HepG2 (cell line): ENCODE results near the gene JMJD6. TPM values are rescaled to one million over a fixed set of nuclear protein-coding genes. Genes with fewer than 3 reads are reported as not detected.

Source experiments
- ATAC-seq: fragments of 200-7000 bp; cut with Tn5 transposase; 3 replicates; pipeline ENCODE4 v1.9.1; 2020; ENCODE audit warnings: mild to moderate bottlenecking, moderate library complexity
- Bru-seq: library from RNA; stranded (reverse); fragments of 400-500 nt; gene quantifications from one replicate; lab custom pipeline; 2021; lab: Mats Ljungman, UMichigan
- BruChase-seq, 2 experiments: library from RNA; stranded (reverse); fragments of 400-500 nt; gene quantifications; one replicate each; lab custom pipeline; 2021; lab: Mats Ljungman, UMichigan
- BruUV-seq: library from RNA; stranded (reverse); fragments of 400-500 nt; replicated peaks from 2 replicates; lab custom pipeline; 2021; lab: Mats Ljungman, UMichigan
- CTCF ChIA-PET: fragments of 300-600 bp; formaldehyde crosslinking; extraction: SDS; loops from one replicate; lab custom pipeline; 2021; ENCODE audit warnings: low total read pairs, inconsistent platforms, low intra/inter-chr PET ratio; lab: Yijun Ruan, JAX
- POLR2A ChIA-PET: fragments of 350-600 bp; sonication (Branson Sonifier 250); formaldehyde crosslinking; loops from one replicate; lab custom pipeline; 2020; ENCODE audit warnings: antibody characterized with exemption, inconsistent platforms; lab: Yijun Ruan, JAX
- DNase-seq: peaks from one replicate; pipeline ENCODE4 v3.0.0-alpha.2; 2015; ENCODE audit warnings: low spot score
- FAIRE-seq: peaks from 3 replicates; lab custom pipeline; 2011; peaks lifted over from hg19 to GRCh38; lab: Jason Lieb, UNC
- H2AFZ ChIP-seq: one replicate; pipeline ENCODE4 v1.6.1; 2011; ENCODE audit warnings: low read length, inconsistent platforms
- H3K27ac ChIP-seq: fragments of 300-600 bp; 3 replicates; pipeline ENCODE4 v1.8.0; 2011; ENCODE audit warnings: mixed run types, mild to moderate bottlenecking, mixed read lengths, low read length, inconsistent platforms; ENCODE audit not compliant: insufficient read depth; ENCODE audit errors: extremely low read length
- H3K27me3 ChIP-seq, 2 experiments: fragments of 200-600 bp in 1 of 2; 2 replicates in 1 of 2; 3 replicates in 1 of 2; pipeline versions ENCODE4 v1.6.0 to v1.8.0; 2011; ENCODE audit warnings: low read length in 2 of 2, mild to moderate bottlenecking in 2 of 2, moderate library complexity in 2 of 2, inconsistent platforms in 1 of 2; ENCODE audit not compliant: insufficient read depth in 2 of 2, control insufficient read depth in 1 of 2
- H3K36me3 ChIP-seq, 2 experiments: fragments of 200-600 bp in 1 of 2; replicated peaks in 1 of 2; 2 replicates in 1 of 2; 3 replicates in 1 of 2; pipeline versions ENCODE4 v1.5.1 to v1.8.0; 2011; ENCODE audit warnings: low read length in 2 of 2, inconsistent platforms in 1 of 2; ENCODE audit not compliant: insufficient read depth in 2 of 2, control insufficient read depth in 1 of 2
- H3K4me1 ChIP-seq: 2 replicates; pipeline ENCODE4 v1.5.1; 2012; ENCODE audit warnings: low read length, inconsistent platforms; ENCODE audit not compliant: insufficient read depth
- H3K4me2 ChIP-seq: 2 replicates; pipeline ENCODE4 v1.6.0; 2011; ENCODE audit warnings: low read depth, low read length, inconsistent platforms
- H3K4me3 ChIP-seq, 3 experiments: fragments of 200-600 bp in 1 of 3; sonication (generic), shearing (Covaris generic) in 1 of 3; replicated peaks in 1 of 3; 2 replicates each; pipeline ENCODE4 v1.5.1; 2011 to 2016; ENCODE audit warnings: low read length in 3 of 3, inconsistent platforms in 2 of 3, low read depth in 2 of 3, mild to moderate bottlenecking in 2 of 3, control low read depth in 1 of 3, mixed read lengths in 1 of 3; ENCODE audit not compliant: insufficient read depth in 1 of 3
- H3K79me2 ChIP-seq: one replicate; pipeline ENCODE4 v1.6.1; 2011; ENCODE audit warnings: low read length, inconsistent platforms; ENCODE audit not compliant: insufficient read depth
- H3K9ac ChIP-seq: 2 replicates; pipeline ENCODE4 v1.6.0; 2011; ENCODE audit warnings: mild to moderate bottlenecking, low read depth, low read length, inconsistent platforms; ENCODE audit not compliant: insufficient read depth
- H3K9me3 ChIP-seq: 2 replicates; pipeline ENCODE4 v1.5.1; 2012; ENCODE audit warnings: mild to moderate bottlenecking, low read length
- H4K20me1 ChIP-seq: 2 replicates; pipeline ENCODE4 v1.6.0; 2011; ENCODE audit warnings: inconsistent platforms, mild to moderate bottlenecking, low read length, moderate library complexity; ENCODE audit not compliant: insufficient read depth
- BRD4 ChIP-seq: sonication (generic); formaldehyde crosslinking; IDR thresholded peaks from 2 replicates; pipeline ENCODE4 v1.4.0; 2020; ENCODE audit warnings: missing genetic modification reagents
- NCOA5 ChIP-seq: sonication (generic); formaldehyde crosslinking; IDR thresholded peaks from 2 replicates; pipeline ENCODE4 v1.4.0; 2020; ENCODE audit warnings: missing genetic modification reagents
- SALL2 ChIP-seq: sonication (generic); formaldehyde crosslinking; IDR thresholded peaks from 2 replicates; pipeline ENCODE4 v1.8.1; 2023; ENCODE audit warnings: mild to moderate bottlenecking, missing genetic modification reagents, inconsistent platforms
- ZBTB1 ChIP-seq: sonication (generic); formaldehyde crosslinking; IDR thresholded peaks from 2 replicates; pipeline ENCODE4 v1.4.0; 2020; ENCODE audit warnings: missing genetic modification reagents, borderline replicate concordance
- ZNF101 ChIP-seq: sonication (generic); formaldehyde crosslinking; IDR thresholded peaks from 2 replicates; pipeline ENCODE4 v1.4.0; 2020; ENCODE audit warnings: mild to moderate bottlenecking, low read depth, missing genetic modification reagents, borderline replicate concordance
- ZNF891 ChIP-seq: sonication (generic); formaldehyde crosslinking; IDR thresholded peaks from 2 replicates; pipeline ENCODE4 v1.5.0; 2020; ENCODE audit warnings: mild to moderate bottlenecking, missing genetic modification reagents
- ZSCAN30 ChIP-seq: sonication (generic); formaldehyde crosslinking; IDR thresholded peaks from 2 replicates; pipeline ENCODE4 v1.5.0; 2020; ENCODE audit warnings: mild to moderate bottlenecking, missing genetic modification reagents
- WGBS: methylation state at CpG from one replicate; pipeline ENCODE4 v1.1.6; 2017; ENCODE audit warnings: low lambda C conversion rate; 5-methylcytosine and 5-hydroxymethylcytosine counted together
- in situ Hi-C: cut with HindIII; loops from 2 replicates; pipeline ENCODE4 v1.10.0; 2017; ENCODE audit warnings: low pct_unique_long_range_greater_than_20kb; ENCODE audit not compliant: extremely low pct_ligation_motif_present
- intact Hi-C: fragments of 100-400 bp; cut with micrococcal nuclease; formaldehyde crosslinking; loops from one replicate; pipeline ENCODE4 v1.10.0; 2022; ENCODE audit not compliant: unreplicated experiment
- long read RNA-seq, 2 experiments: library from RNA in 1 of 2; library from polyadenylated mRNA in 1 of 2; stranded (forward) in 1 of 2; unstranded in 1 of 2; transcript quantifications; one replicate each; pipeline ENCODE4 v2.0.0, GENCODE V29; 2019 to 2022
- polyA minus RNA-seq, 3 experiments: library from RNA; depleted of rRNA, polyadenylated mRNA; stranded (reverse); fragments of >200 nt; gene quantifications; 2 replicates each; pipeline ENCODE4 v1.2.3, GENCODE V29; 2011; ENCODE audit warnings: low replicate concordance in 1 of 3
- polyA plus RNA-seq, 8 experiments: library from polyadenylated mRNA; depleted of rRNA in 3 of 8; stranded (reverse) in 7 of 8; unstranded in 1 of 8; fragments of >200 nt; fragmentation: Illumina TruSeq in 4 of 8; extraction: Trizol in 4 of 8; gene quantifications; 2 replicates each; pipeline versions ENCODE4 v1.2.1 to v1.2.3, GENCODE V29; 2011 to 2016; ENCODE audit warnings: low read depth in 4 of 8, missing spikeins in 1 of 8, mixed read lengths in 1 of 8; ENCODE audit not compliant: insufficient read depth in 1 of 8
- total RNA-seq, 5 experiments: library from RNA; depleted of rRNA; stranded (reverse); fragments of >200 nt; fragmentation: Illumina TruSeq; extraction: Trizol; gene quantifications; 2 replicates each; pipeline ENCODE4 v1.2.3, GENCODE V29; 2016; ENCODE audit warnings: low read depth in 1 of 5
- TF ChIP-seq, protein P1 (sequence below): IDR thresholded peaks from 2 replicates; pipeline ENCODE4 v1.6.1; 2016; ENCODE audit warnings: low read depth, missing genetic modification reagents, missing compliant biosample characterization
- TF ChIP-seq, protein P2 (sequence below): IDR thresholded peaks from 2 replicates; pipeline ENCODE4 v1.6.1; 2018; ENCODE audit warnings: missing genetic modification reagents, mild to moderate bottlenecking, missing compliant biosample characterization

JMJD6 gene
- total RNA-seq (2016; rRNA removed; fragmentation: Illumina TruSeq; extraction: Trizol) = 41.0 and 49.1 TPM in 2 replicates
- total RNA-seq (2016; cell fraction: cytosol; rRNA removed; fragmentation: Illumina TruSeq; extraction: Trizol; ENCODE audit: low read depth) = 9.7 and 10.0 TPM in 2 replicates
- total RNA-seq (2016; cell fraction: insoluble cytoplasmic fraction; rRNA removed; fragmentation: Illumina TruSeq; extraction: Trizol) = 41.7 and 48.0 TPM in 2 replicates
- 15.3 and 17.9 TPM in 2 replicates for total RNA-seq (2016; cell fraction: membrane; rRNA removed; fragmentation: Illumina TruSeq; extraction: Trizol)
- 24.8 and 26.0 TPM in 2 replicates for total RNA-seq (2016; cell fraction: nucleus; rRNA removed; fragmentation: Illumina TruSeq; extraction: Trizol)
- 33.6 and 36.0 TPM in 2 replicates for polyA plus RNA-seq (2011; rRNA removed)
- 25.2 and 31.5 TPM in 2 replicates for polyA plus RNA-seq (2011; cell fraction: cytosol; rRNA removed)
- 43.8 and 48.7 TPM in 2 replicates for polyA plus RNA-seq (2011; cell fraction: nucleus; rRNA removed)
- polyA plus RNA-seq (2012) = 37.4 and 57.9 TPM in 2 replicates
- 7.4 and 7.7 TPM in 2 replicates for polyA plus RNA-seq (2016; cell fraction: cytosol; fragmentation: Illumina TruSeq; extraction: Trizol; ENCODE audit: low read depth)
- 47.9 and 48.6 TPM in 2 replicates for polyA plus RNA-seq (2016; cell fraction: insoluble cytoplasmic fraction; fragmentation: Illumina TruSeq; extraction: Trizol; ENCODE audit: low read depth)
- polyA plus RNA-seq (2016; cell fraction: membrane; fragmentation: Illumina TruSeq; extraction: Trizol; ENCODE audit: low read depth) = 11.8 and 11.9 TPM in 2 replicates
- polyA plus RNA-seq (2016; cell fraction: nucleus; fragmentation: Illumina TruSeq; extraction: Trizol; ENCODE audit: insufficient read depth, low read depth) = 37.6 and 45.3 TPM in 2 replicates
- 14.9 and 21.3 TPM in 2 replicates for polyA minus RNA-seq (2011; rRNA and poly(A)+ RNA removed; ENCODE audit: low replicate concordance)
- 13.4 and 16.7 TPM in 2 replicates for polyA minus RNA-seq (2011; cell fraction: cytosol; rRNA and poly(A)+ RNA removed)
- polyA minus RNA-seq (2011; cell fraction: nucleus; rRNA and poly(A)+ RNA removed) = 10.3 and 15.4 TPM in 2 replicates
- percentile 80 among the genes with signal in this experiment for Bru-seq, nascent RNA
- percentile 88 among the genes with signal in this experiment for BruChase-seq, experiment 1, labeled RNA remaining after a 6-hour chase
- BruChase-seq, experiment 2, labeled RNA remaining after a 2-hour chase = percentile 91 among the genes with signal in this experiment
- long read RNA-seq, experiment 1, transcript JMJD6-202 (6 exons, 1,603 nt) = major isoform, 47 of 53 reads
- long read RNA-seq, experiment 1, partial matches to known transcripts = 3 of 53 reads
- long read RNA-seq, experiment 1, other reads (novel, unspliced or antisense) = 1 of 53 reads
- long read RNA-seq, experiment 2, transcript JMJD6-202 (6 exons, 1,603 nt) = major isoform, 64 of 101 reads
- long read RNA-seq, experiment 2, partial matches to known transcripts = 13 of 101 reads
- long read RNA-seq, experiment 2, other reads (novel, unspliced or antisense) = 20 of 101 reads

DNA sequence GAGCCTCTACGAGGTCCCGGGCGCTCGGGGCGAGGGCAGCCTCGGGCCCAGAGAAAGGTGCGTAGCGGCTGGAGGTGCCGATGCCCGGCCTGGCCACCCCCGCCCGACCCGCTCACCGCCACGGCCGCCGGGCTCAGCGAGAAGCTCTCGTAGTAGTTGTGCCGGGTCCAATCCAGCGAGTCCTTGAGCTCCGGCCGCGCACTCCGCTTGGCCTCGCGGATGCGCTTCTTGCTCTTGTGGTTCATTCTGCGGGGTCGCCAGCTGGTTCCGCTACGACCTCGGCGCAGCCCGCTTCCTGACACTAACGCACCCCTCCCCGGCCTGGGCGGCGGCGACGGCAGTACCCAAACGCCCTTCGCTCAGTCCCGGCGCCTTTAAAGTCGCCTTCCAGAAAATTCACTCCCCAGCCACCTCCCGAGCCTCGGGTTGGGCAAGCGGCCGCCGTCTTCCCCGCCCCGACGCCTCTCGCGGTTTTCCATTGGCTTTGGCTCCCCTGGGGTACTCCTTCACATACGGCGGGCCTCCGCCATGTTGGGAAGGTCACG is at the start of gene JMJD6:
Gene JMJD6, minus strand, starts transcription at position 376 of the 545 bp plus-strand sequence. Its CDS starts 131 bp downstream, at position 245.
- ChIA-PET CTCF (no interaction called here), POLR2A (interaction anchor here (0.6 to 5.1 kb wide), 8 partner anchors 9 to 55 kb away, joined by 3 to 71 read pairs (median 5); partner anchors contain the start of genes MFSD11, MXRA7 and SRSF2)
- Histone ChIP-seq H2AFZ (no peak within 1 kb of the TSS), H3K36me3 (peaks cover 15 to 30% of the 10 kb centered on the region in 2 experiments), H3K4me2 (peak within 1 kb of the TSS; percentile 98), H3K9ac (peak within 1 kb of the TSS; percentile 97), H3K9me3 (no peaks in the 10 kb centered on the region), H3K4me3 (peak within 1 kb of the TSS; percentile 78 to 98 (median 95)), H3K27me3 (no peaks in the 10 kb centered on the region), H3K27ac (peak within 1 kb of the TSS; percentile 98), H3K79me2 (peaks cover 55% of the 10 kb centered on the region), H3K4me1 (peaks cover 69% of the 10 kb centered on the region), H4K20me1 (peaks cover 8% of the 10 kb centered on the region)
- FAIRE-seq (peak; percentile 74), DNase-seq (peak; percentile 93), ATAC-seq (peak; percentile 82)
- in situ Hi-C loops = no loop called here
- under 1% methylated on average over 23 of the region's 60 CpGs for WGBS
- BruUV-seq = TSS peak; percentile 74
- intact Hi-C loops = no loop called here
- TF ChIP-seq ZBTB1 (CRISPR knock-in tag) (no peak), ZNF101 (CRISPR knock-in tag) (no peak), SALL2 (peak; percentile 5; the same call in 1 of the 2 replicates), ZSCAN30 (CRISPR knock-in tag) (peak; percentile 87; the same call in 1 of the 2 replicates), ZNF891 (CRISPR knock-in tag) (peak; percentile 68; the same call in 1 of the 2 replicates), NCOA5 (CRISPR knock-in tag) (no peak), BRD4 (CRISPR knock-in tag) (no peak)
- TF ChIP-seq, protein P1, sequence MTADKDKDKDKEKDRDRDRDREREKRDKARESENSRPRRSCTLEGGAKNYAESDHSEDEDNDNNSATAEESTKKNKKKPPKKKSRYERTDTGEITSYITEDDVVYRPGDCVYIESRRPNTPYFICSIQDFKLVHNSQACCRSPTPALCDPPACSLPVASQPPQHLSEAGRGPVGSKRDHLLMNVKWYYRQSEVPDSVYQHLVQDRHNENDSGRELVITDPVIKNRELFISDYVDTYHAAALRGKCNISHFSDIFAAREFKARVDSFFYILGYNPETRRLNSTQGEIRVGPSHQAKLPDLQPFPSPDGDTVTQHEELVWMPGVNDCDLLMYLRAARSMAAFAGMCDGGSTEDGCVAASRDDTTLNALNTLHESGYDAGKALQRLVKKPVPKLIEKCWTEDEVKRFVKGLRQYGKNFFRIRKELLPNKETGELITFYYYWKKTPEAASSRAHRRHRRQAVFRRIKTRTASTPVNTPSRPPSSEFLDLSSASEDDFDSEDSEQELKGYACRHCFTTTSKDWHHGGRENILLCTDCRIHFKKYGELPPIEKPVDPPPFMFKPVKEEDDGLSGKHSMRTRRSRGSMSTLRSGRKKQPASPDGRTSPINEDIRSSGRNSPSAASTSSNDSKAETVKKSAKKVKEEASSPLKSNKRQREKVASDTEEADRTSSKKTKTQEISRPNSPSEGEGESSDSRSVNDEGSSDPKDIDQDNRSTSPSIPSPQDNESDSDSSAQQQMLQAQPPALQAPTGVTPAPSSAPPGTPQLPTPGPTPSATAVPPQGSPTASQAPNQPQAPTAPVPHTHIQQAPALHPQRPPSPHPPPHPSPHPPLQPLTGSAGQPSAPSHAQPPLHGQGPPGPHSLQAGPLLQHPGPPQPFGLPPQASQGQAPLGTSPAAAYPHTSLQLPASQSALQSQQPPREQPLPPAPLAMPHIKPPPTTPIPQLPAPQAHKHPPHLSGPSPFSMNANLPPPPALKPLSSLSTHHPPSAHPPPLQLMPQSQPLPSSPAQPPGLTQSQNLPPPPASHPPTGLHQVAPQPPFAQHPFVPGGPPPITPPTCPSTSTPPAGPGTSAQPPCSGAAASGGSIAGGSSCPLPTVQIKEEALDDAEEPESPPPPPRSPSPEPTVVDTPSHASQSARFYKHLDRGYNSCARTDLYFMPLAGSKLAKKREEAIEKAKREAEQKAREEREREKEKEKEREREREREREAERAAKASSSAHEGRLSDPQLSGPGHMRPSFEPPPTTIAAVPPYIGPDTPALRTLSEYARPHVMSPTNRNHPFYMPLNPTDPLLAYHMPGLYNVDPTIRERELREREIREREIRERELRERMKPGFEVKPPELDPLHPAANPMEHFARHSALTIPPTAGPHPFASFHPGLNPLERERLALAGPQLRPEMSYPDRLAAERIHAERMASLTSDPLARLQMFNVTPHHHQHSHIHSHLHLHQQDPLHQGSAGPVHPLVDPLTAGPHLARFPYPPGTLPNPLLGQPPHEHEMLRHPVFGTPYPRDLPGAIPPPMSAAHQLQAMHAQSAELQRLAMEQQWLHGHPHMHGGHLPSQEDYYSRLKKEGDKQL (CRISPR knock-in tag) = 0 out of 2 replicates have a peak, but pooled peaks have one; percentile 31
- TF ChIP-seq, protein P2, sequence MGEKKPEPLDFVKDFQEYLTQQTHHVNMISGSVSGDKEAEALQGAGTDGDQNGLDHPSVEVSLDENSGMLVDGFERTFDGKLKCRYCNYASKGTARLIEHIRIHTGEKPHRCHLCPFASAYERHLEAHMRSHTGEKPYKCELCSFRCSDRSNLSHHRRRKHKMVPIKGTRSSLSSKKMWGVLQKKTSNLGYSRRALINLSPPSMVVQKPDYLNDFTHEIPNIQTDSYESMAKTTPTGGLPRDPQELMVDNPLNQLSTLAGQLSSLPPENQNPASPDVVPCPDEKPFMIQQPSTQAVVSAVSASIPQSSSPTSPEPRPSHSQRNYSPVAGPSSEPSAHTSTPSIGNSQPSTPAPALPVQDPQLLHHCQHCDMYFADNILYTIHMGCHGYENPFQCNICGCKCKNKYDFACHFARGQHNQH (CRISPR knock-in tag) = peak; percentile 45; the same call in 1 of the 2 replicates
